Measurements from ENCODE around the gene RBM45.

RBM45 gene

GRCh38 chr2:178163911-178164310 lies 51.7 kb downstream of the RBM45 start:
- CTCF ChIA-PET, result no interaction called here
- no peak overlapping the region for H3K27ac ChIP-seq
- DNase-seq (ENCODE audit: low spot score), result no peak
- POLR2A ChIA-PET (ENCODE audit: low non-redundant PET), result no interaction called here
- TF ChIP-seq CTCF (conservative IDR thresholded peaks at IDR 0.05; ENCODE audit: low read depth), result no peak

- no peak overlapping the region for H3K27ac ChIP-seq
- CTCF ChIA-PET, result no interaction called here
- DNase-seq (ENCODE audit: low spot score), result no peak
- POLR2A ChIA-PET (ENCODE audit: low non-redundant PET), result interaction anchor here (0.5 kb wide), 1 partner anchor 37 kb away, joined by 4 read pairs; no protein-coding TSS in a partner anchor
- TF ChIP-seq CTCF (conservative IDR thresholded peaks at IDR 0.05; ENCODE audit: low read depth), result no peak
These were observed 61.4 kb downstream of the RBM45 start for GRCh38 chr2:178173657-178174056.

- TF ChIP-seq CTCF (conservative IDR thresholded peaks at IDR 0.05; ENCODE audit: low read depth), result no peak
- ChIA-PET POLR2A (ENCODE audit: low non-redundant PET) (no interaction called here), CTCF (interaction anchor here (0.5 to 0.7 kb wide), 3 partner anchors 100 to 191 kb away, joined by 3 to 6 read pairs (median 4); no protein-coding TSS in a partner anchor)
- no peak overlapping the region for H3K27ac ChIP-seq
- DNase-seq (ENCODE audit: low spot score), result no peak
These were observed 64.9 kb downstream of the RBM45 start for GRCh38 chr2:178177066-178177679.
